HG03432 (cell line): ENCODE data around the gene UQCR11.
A peak's percentile ranks its signal among the peaks of the same experiment; 100 is the strongest.
"Not testable (repeated sequence)": the region's sequence is repeated elsewhere in the genome, so short reads cannot be mapped to it uniquely, and the experiment has no call there.

Experiments used
- ATAC-seq: cut with Tn5 transposase; IDR thresholded peaks from one replicate; pipeline ENCODE4 v1.9.1; 2021; ENCODE audit warnings: mild to moderate bottlenecking, moderate library complexity; ENCODE audit not compliant: unreplicated experiment

The UQCR11 gene

GRCh38 chr19:1605236-1606137, at the start of gene UQCR11:
Gene UQCR11, minus strand, starts transcription at chr19:1605462. Its CDS starts 53 bp downstream, at chr19:1605409.
- peak; percentile 83 for ATAC-seq

GRCh38 chr19:1654178-1654792, 49.0 kb upstream of the UQCR11 start:
- ATAC-seq, result no peak

GRCh38 chr19:1653300-1653628, 48.0 kb upstream of the UQCR11 start:
- ATAC-seq, result no peak

- peak; percentile 55 for ATAC-seq
Measured at GRCh38 chr19:1652471-1653299, 47.4 kb upstream of the UQCR11 start, which contains the start of gene TCF3. Gene TCF3, minus strand, starts transcription at chr19:1652615. Its CDS starts 2,367 bp downstream, at chr19:1650248.

GRCh38 chr19:1651568-1652291, 46.5 kb upstream of the UQCR11 start:
- peak; percentile 3 for ATAC-seq

- ATAC-seq, result no peak
Measured at GRCh38 chr19:1650650-1651567, 45.6 kb upstream of the UQCR11 start.

- ATAC-seq, result no peak
Measured at GRCh38 chr19:1649706-1650649, 44.7 kb upstream of the UQCR11 start.

GRCh38 chr19:1648920-1649541, 43.8 kb upstream of the UQCR11 start:
- ATAC-seq, result peak; percentile 2

GRCh38 chr19:1648459-1648849, 43.2 kb upstream of the UQCR11 start:
- ATAC-seq, result peak; percentile 31

GRCh38 chr19:1647501-1648458, 42.5 kb upstream of the UQCR11 start:
- no peak for ATAC-seq

GRCh38 chr19:1646659-1647453, 41.6 kb upstream of the UQCR11 start:
- no peak for ATAC-seq

GRCh38 chr19:1646149-1646548, 40.9 kb upstream of the UQCR11 start:
- ATAC-seq, result no peak

GRCh38 chr19:1645299-1645698, 40.0 kb upstream of the UQCR11 start:
- ATAC-seq, result no peak

- no peak for ATAC-seq
Measured at GRCh38 chr19:1644070-1644469, 38.8 kb upstream of the UQCR11 start.

GRCh38 chr19:1640893-1641448, 35.7 kb upstream of the UQCR11 start:
- ATAC-seq, result not testable (repeated sequence)
